K562 (cell line): ENCODE data around the gene REEP3. TPM values are rescaled to one million over a fixed set of nuclear protein-coding genes. Genes with fewer than 3 reads are reported as not detected.

Experiments used
- ATAC-seq: fragments of 200-7000 bp; cut with Tn5 transposase; 3 replicates; pipeline ENCODE4 v1.9.1; 2020; ENCODE audit warnings: moderate library complexity
- BruUV-seq: library from RNA; stranded (reverse); fragments of 400-500 nt; replicated peaks from 2 replicates; lab custom pipeline; 2021; lab: Mats Ljungman, UMichigan
- CTCF ChIA-PET: fragments of 300-600 bp; formaldehyde crosslinking; extraction: SDS; loops from one replicate; lab custom pipeline; 2021; ENCODE audit warnings: low intra/inter-chr PET ratio; lab: Yijun Ruan, JAX
- POLR2A ChIA-PET: fragments of 300-600, 350-650 bp; sonication (Branson Sonifier 250); formaldehyde crosslinking; extraction: SDS; loops from one replicate; lab custom pipeline; 2021; ENCODE audit warnings: antibody characterized with exemption, inconsistent platforms; lab: Yijun Ruan, JAX
- DNase-seq, 4 experiments: peaks; one replicate each; pipeline versions ENCODE4 v3.0.0 to v3.0.0-alpha.2; 2011 to 2018; ENCODE audit warnings: low spot score in 3 of 4, mixed read lengths in 3 of 4; ENCODE audit errors: extremely low read depth in 1 of 4
- FAIRE-seq: peaks from 2 replicates; lab custom pipeline; 2011; peaks lifted over from hg19 to GRCh38; lab: Jason Lieb, UNC
- H2AFZ ChIP-seq: 2 replicates; pipeline ENCODE4 v1.6.0; 2011; ENCODE audit warnings: low read depth, low read length, control low read depth, inconsistent platforms
- H3K27ac ChIP-seq: fragments of 200-600 bp; 3 replicates; pipeline ENCODE4 v1.8.0; 2011; ENCODE audit warnings: low read depth, mild to moderate bottlenecking, control low read depth, inconsistent platforms, low read length, moderate library complexity, mixed read lengths; ENCODE audit errors: extremely low read depth
- H3K27me3 ChIP-seq, 2 experiments: fragments of 300-600 bp in 1 of 2; 2 replicates in 1 of 2; 3 replicates in 1 of 2; pipeline versions ENCODE4 v1.6.0 to v1.8.0; 2011; ENCODE audit warnings: inconsistent platforms in 2 of 2, low read length in 2 of 2, mild to moderate bottlenecking in 1 of 2, mixed read lengths in 1 of 2, moderate library complexity in 1 of 2; ENCODE audit not compliant: control insufficient read depth in 2 of 2, insufficient read depth in 2 of 2
- H3K36me3 ChIP-seq: fragments of 300-600 bp; 3 replicates; pipeline ENCODE4 v1.8.0; 2011; ENCODE audit warnings: mild to moderate bottlenecking, low read length, inconsistent platforms; ENCODE audit not compliant: control insufficient read depth, insufficient read depth
- H3K4me1 ChIP-seq, 2 experiments: fragments of 200-600 bp in 1 of 2; replicated peaks in 1 of 2; 2 replicates in 1 of 2; 3 replicates in 1 of 2; pipeline versions ENCODE4 v1.5.1 to v1.8.0; 2011; ENCODE audit warnings: inconsistent platforms in 2 of 2, low read length in 2 of 2, mild to moderate bottlenecking in 1 of 2, mixed read lengths in 1 of 2, moderate library complexity in 1 of 2; ENCODE audit not compliant: control insufficient read depth in 2 of 2, insufficient read depth in 2 of 2
- H3K4me2 ChIP-seq: 2 replicates; pipeline ENCODE4 v1.6.1; 2011; ENCODE audit warnings: low read length, control low read depth, inconsistent platforms, mixed read lengths; ENCODE audit not compliant: insufficient read depth
- H3K4me3 ChIP-seq: fragments of 200-600 bp; sonication (generic), shearing (Covaris generic); 2 replicates; pipeline ENCODE4 v1.5.1; 2016; ENCODE audit warnings: control low read depth, inconsistent platforms
- H3K79me2 ChIP-seq: fragments of 200-600 bp; 3 replicates; pipeline ENCODE4 v1.8.0; 2011; ENCODE audit warnings: low read length, inconsistent platforms; ENCODE audit not compliant: control insufficient read depth, insufficient read depth
- H3K9ac ChIP-seq, 2 experiments: 2 replicates each; pipeline versions ENCODE4 v1.6.0 to v1.6.1; 2011; ENCODE audit warnings: low read depth in 2 of 2, low read length in 2 of 2, control low read depth in 1 of 2, inconsistent platforms in 1 of 2, mild to moderate bottlenecking in 1 of 2, mixed read lengths in 1 of 2; ENCODE audit not compliant: insufficient read depth in 1 of 2
- H3K9me1 ChIP-seq: one replicate; pipeline ENCODE4 v1.6.0; 2011; ENCODE audit warnings: inconsistent platforms, mild to moderate bottlenecking, low read length, moderate library complexity; ENCODE audit not compliant: control insufficient read depth, insufficient read depth
- H3K9me3 ChIP-seq: replicated peaks from 2 replicates; pipeline ENCODE4 v1.5.1; 2011; ENCODE audit warnings: low read depth, low read length, inconsistent platforms; ENCODE audit not compliant: control insufficient read depth, insufficient read depth
- H4K20me1 ChIP-seq: replicated peaks from 2 replicates; pipeline ENCODE4 v1.6.1; 2011; ENCODE audit warnings: low read length, inconsistent platforms, mixed read lengths; ENCODE audit not compliant: control insufficient read depth, insufficient read depth
- C11orf30 ChIP-seq: fragments of 450-650 bp; IDR thresholded peaks from 2 replicates; pipeline ENCODE4 v1.6.1; 2016; ENCODE audit warnings: low read depth, mild to moderate bottlenecking
- CCNT2 ChIP-seq: IDR thresholded peaks from 2 replicates; pipeline ENCODE4 v1.6.1; 2011; ENCODE audit warnings: borderline replicate concordance, low read depth, mild to moderate bottlenecking, moderate library complexity, mixed read lengths, low read length; ENCODE audit not compliant: insufficient read length; ENCODE audit errors: extremely low read depth
- E2F6 ChIP-seq, 2 experiments: IDR thresholded peaks; 2 replicates each; pipeline ENCODE4 v1.6.1; 2011; ENCODE audit warnings: borderline replicate concordance in 1 of 2, control low read depth in 1 of 2, low read depth in 1 of 2, low read length in 1 of 2, mild to moderate bottlenecking in 1 of 2, mixed read lengths in 1 of 2, moderate library complexity in 1 of 2; ENCODE audit not compliant: insufficient read depth in 1 of 2, insufficient read length in 1 of 2, poor library complexity in 1 of 2, severe bottlenecking in 1 of 2; ENCODE audit errors: extremely low read depth in 1 of 2
- ESRRB ChIP-seq: fragments of 250-450 bp; sonication (Bioruptor Pico); IDR thresholded peaks from 2 replicates; pipeline ENCODE4 v1.5.0; 2020; ENCODE audit warnings: mild to moderate bottlenecking, moderate library complexity, borderline replicate concordance
- FOXK2 ChIP-seq, 2 experiments: fragments of 450-650 bp; IDR thresholded peaks in 1 of 2; conservative IDR thresholded peaks in 1 of 2; 2 replicates each; pipeline ENCODE4 v1.6.1; 2016; ENCODE audit warnings: low read depth in 2 of 2, mild to moderate bottlenecking in 1 of 2
- MAFG ChIP-seq: fragments of 450-650 bp; conservative IDR thresholded peaks from 2 replicates; pipeline ENCODE4 v1.6.1; 2016; ENCODE audit warnings: missing genetic modification characterization, missing compliant biosample characterization
- MCM5 ChIP-seq: fragments of 450-650 bp; IDR thresholded peaks from 2 replicates; pipeline ENCODE4 v1.6.1; 2016; ENCODE audit warnings: low read depth
- MLX ChIP-seq, 2 experiments: fragments of 450-650 bp in 1 of 2; sonication (generic) in 1 of 2; formaldehyde crosslinking; conservative IDR thresholded peaks; 2 replicates each; pipeline versions ENCODE4 v1.4.0 to v1.8.1; 2020 to 2022; ENCODE audit warnings: mild to moderate bottlenecking in 1 of 2, missing genetic modification reagents in 1 of 2
- NR1H2 ChIP-seq: sonication (generic); formaldehyde crosslinking; IDR thresholded peaks from 2 replicates; pipeline ENCODE4 v1.4.0; 2020; ENCODE audit warnings: mild to moderate bottlenecking, missing genetic modification reagents
- SMAD4 ChIP-seq: fragments of 250-450 bp; sonication (Bioruptor Pico); conservative IDR thresholded peaks from 2 replicates; pipeline ENCODE4 v1.8.0; 2021; ENCODE audit warnings: inconsistent platforms, mild to moderate bottlenecking, moderate library complexity
- TFAM ChIP-seq: fragments of 250-450 bp; sonication (Bioruptor Pico); conservative IDR thresholded peaks from 2 replicates; pipeline ENCODE4 v1.5.0; 2021; ENCODE audit warnings: mild to moderate bottlenecking, moderate library complexity
- ZBTB2 ChIP-seq: fragments of 450-650 bp; IDR thresholded peaks from 2 replicates; pipeline ENCODE4 v1.6.1; 2016; ENCODE audit warnings: antibody characterized with exemption
- in situ Hi-C: fragments of 300-500 bp; cut with MboI; formaldehyde crosslinking; loops from 4 replicates; pipeline ENCODE4 v1.15.0; 2018; ENCODE audit warnings: inconsistent platforms, mixed read lengths
- intact Hi-C: fragments of 100-400 bp; cut with micrococcal nuclease; formaldehyde crosslinking; loops from 2 replicates; pipeline ENCODE4 v1.14.2; 2022
- polyA plus RNA-seq, 8 experiments: library from polyadenylated mRNA; depleted of rRNA in 4 of 8; stranded (reverse) in 5 of 8; unstranded in 3 of 8; fragments of >200 nt; fragmentation: Nextera tagmentation in 2 of 8; fragmentation: Illumina TruSeq in 1 of 8; extraction: Ambion mirVana in 2 of 8; extraction: Trizol in 1 of 8; gene quantifications; 2 replicates each; pipeline versions ENCODE4 v1.2.1 to v1.2.3, GENCODE V29; 2011 to 2014; ENCODE audit warnings: inconsistent platforms in 1 of 8, missing spikeins in 1 of 8
- total RNA-seq, 7 experiments: library from RNA; depleted of rRNA in 6 of 7; stranded (reverse); fragments of >200 nt in 6 of 7; fragmentation: Illumina TruSeq in 2 of 7; extraction: Trizol in 2 of 7; gene quantifications; 2 replicates each; pipeline versions ENCODE4 v1.2.1 to v1.2.3, GENCODE V29; 2011 to 2021; ENCODE audit warnings: low replicate concordance in 1 of 7
- TF ChIP-seq, protein P1 (sequence below), 2 experiments: fragments of 250-450 bp in 1 of 2; fragments of 450-650 bp in 1 of 2; sonication (Bioruptor Pico) in 1 of 2; IDR thresholded peaks; 2 replicates each; pipeline versions ENCODE4 v1.6.1 to v1.8.0; 2016 to 2021; ENCODE audit warnings: mild to moderate bottlenecking in 2 of 2, moderate library complexity in 2 of 2, missing compliant biosample characterization in 1 of 2, missing genetic modification characterization in 1 of 2
- TF ChIP-seq, protein P2 (sequence below): fragments of 250-450 bp; sonication (Bioruptor Pico); IDR thresholded peaks from 2 replicates; pipeline ENCODE4 v1.5.0; 2021
- TF ChIP-seq, protein P3 (sequence below): fragments of 200-800 bp; sonication (Bioruptor generic); IDR thresholded peaks from 2 replicates; pipeline ENCODE4 v1.6.1; 2017; ENCODE audit warnings: missing genetic modification characterization, missing compliant biosample characterization

REEP3 gene
- total and polyA plus RNA-seq, 9 of the 15 experiments (the other 6 are each of a cell fraction or from before 2014, with no cell fraction given), result 3.4 to 13.4 (median 9.2) TPM

DNA sequence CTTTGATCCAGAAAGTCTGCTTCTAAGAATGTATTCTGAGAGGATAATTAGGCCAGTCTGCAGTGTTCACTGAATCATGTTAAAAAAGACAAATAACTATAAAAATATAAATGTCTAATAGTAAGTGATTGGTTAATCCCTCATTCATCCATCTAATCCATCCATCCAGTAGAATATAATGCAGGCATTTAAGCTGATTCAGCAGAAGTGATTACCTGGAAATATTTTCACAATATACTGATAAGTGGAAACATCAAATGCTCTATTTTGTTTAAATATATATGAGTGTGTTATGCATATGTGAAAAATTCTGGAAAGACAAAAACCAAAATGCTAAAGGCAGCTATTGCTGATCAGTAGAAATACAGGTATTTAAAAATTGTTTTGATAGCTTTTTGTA lies 152.6 kb downstream of the REEP3 start:
- DNase-seq (no peak), ATAC-seq (no peak), FAIRE-seq (no peak)
- Histone ChIP-seq H3K79me2 (no peaks in the 10 kb centered on the region), H3K9me3 (no peaks in the 10 kb centered on the region), H3K4me3 (no peak overlapping the region), H3K4me1 (no peaks in the 10 kb centered on the region), H3K27me3 (peaks cover 27 to 28% of the 10 kb centered on the region in 2 experiments), H3K27ac (no peak overlapping the region), H3K4me2 (no peak overlapping the region), H3K9me1 (no peaks in the 10 kb centered on the region), H2AFZ (no peak overlapping the region), H3K36me3 (no peaks in the 10 kb centered on the region), H3K9ac (no peak overlapping the region), H4K20me1 (no peaks in the 10 kb centered on the region)
- in situ Hi-C loops (no loop called here), intact Hi-C loops (no loop called here)
- ChIA-PET POLR2A (interaction anchor here (0.8 kb wide), 1 partner anchor 12 kb away, joined by 3 read pairs; no protein-coding TSS in a partner anchor), CTCF (no interaction called here)
- BruUV-seq, result no TSS peak
- TF ChIP-seq E2F6 (IDR thresholded peaks at IDR 0.05; ENCODE audit: borderline replicate concordance in 1 of 2, extremely low read depth in 1 of 2, insufficient read depth in 1 of 2, insufficient read length in 1 of 2, low read depth in 1 of 2, low read length in 1 of 2, poor library complexity in 1 of 2, severe bottlenecking in 1 of 2) (no peak), C11orf30 (peak; percentile 85), FOXK2 (conservative IDR thresholded peaks at IDR 0.05 in 1 of 2, IDR thresholded peaks at IDR 0.05 in 1 of 2; ENCODE audit: low read depth in 2 of 2) (no peak), ESRRB (no peak), ZBTB2 (no peak), TFAM (CRISPR knock-in tag) (no peak), CCNT2 (no peak), SMAD4 (CRISPR knock-in tag) (no peak), MCM5 (no peak), NR1H2 (CRISPR knock-in tag) (no peak), MAFG (tag) (peak; percentile 83), MLX (CRISPR knock-in tag; conservative IDR thresholded peaks at IDR 0.05) (no peak)
- TF ChIP-seq, protein P1, sequence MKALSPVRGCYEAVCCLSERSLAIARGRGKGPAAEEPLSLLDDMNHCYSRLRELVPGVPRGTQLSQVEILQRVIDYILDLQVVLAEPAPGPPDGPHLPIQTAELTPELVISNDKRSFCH (CRISPR knock-in tag; IDR thresholded peaks at IDR 0.05), result no peak
- TF ChIP-seq, protein P1 (tag; IDR thresholded peaks at IDR 0.05), result no peak
- TF ChIP-seq, protein P2, sequence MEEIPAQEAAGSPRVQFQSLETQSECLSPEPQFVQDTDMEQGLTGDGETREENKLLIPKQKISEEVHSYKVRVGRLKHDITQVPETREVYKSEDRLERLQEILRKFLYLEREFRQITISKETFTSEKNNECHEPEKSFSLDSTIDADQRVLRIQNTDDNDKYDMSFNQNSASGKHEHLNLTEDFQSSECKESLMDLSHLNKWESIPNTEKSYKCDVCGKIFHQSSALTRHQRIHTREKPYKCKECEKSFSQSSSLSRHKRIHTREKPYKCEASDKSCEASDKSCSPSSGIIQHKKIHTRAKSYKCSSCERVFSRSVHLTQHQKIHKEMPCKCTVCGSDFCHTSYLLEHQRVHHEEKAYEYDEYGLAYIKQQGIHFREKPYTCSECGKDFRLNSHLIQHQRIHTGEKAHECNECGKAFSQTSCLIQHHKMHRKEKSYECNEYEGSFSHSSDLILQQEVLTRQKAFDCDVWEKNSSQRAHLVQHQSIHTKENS (CRISPR knock-in tag), result no peak
- TF ChIP-seq, protein P3, sequence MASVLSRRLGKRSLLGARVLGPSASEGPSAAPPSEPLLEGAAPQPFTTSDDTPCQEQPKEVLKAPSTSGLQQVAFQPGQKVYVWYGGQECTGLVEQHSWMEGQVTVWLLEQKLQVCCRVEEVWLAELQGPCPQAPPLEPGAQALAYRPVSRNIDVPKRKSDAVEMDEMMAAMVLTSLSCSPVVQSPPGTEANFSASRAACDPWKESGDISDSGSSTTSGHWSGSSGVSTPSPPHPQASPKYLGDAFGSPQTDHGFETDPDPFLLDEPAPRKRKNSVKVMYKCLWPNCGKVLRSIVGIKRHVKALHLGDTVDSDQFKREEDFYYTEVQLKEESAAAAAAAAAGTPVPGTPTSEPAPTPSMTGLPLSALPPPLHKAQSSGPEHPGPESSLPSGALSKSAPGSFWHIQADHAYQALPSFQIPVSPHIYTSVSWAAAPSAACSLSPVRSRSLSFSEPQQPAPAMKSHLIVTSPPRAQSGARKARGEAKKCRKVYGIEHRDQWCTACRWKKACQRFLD, result no peak
